ENCODE results near the gene BPTF.
"Not testable (repeated sequence)": the region's sequence is repeated elsewhere in the genome, so short reads cannot be mapped to it uniquely, and the experiment has no call there.

The BPTF gene

DNA sequence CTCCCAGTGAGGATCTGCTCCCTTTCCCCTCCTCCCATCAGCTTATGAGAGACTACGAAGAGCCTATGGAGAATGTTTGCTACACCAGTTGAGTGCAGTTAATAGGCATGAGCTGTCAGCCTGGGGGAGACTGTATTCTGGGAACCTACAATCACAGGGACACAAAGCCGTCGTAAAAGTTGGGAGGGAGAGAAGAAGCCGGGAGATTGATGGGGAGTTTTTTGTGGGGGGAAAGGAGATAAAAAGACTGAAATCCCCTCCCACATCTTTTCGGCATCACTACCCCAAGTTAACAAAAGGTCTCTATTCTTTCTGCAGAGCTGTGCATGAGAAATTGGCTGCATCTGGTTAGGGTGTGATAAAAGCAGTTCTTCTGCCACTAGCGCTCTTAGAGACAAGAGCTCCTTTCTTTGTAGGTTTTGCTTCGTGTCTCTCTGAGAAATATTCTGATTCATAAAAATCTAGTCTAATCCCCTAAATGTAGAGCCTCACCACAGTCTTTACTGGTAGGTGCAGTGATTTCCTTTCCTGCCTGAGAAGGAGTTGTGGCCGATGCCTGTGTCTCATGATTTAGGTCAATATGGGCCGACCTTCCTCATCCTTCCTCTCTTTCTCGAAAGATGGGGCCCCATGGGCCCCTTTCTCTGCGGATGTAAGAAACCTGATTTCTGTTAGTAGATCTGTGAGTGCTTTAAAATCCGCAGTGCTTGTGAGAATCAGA lies 77.4 kb downstream of the BPTF start:
- Histone ChIP-seq H3K36me3 (ENCODE audit: control insufficient read depth in 1 of 2, insufficient read depth in 2 of 2, low read length in 2 of 2) (peaks cover 18 to 52% of the 10 kb centered on the region in 2 donors), H3K27me3 (ENCODE audit: low read depth, low read length) (no peaks in the 10 kb centered on the region), H3K4me3 (ENCODE audit: low read depth in 1 of 2, low read length in 2 of 2) (no peak overlapping the region), H3K4me1 (ENCODE audit: control insufficient read depth in 1 of 2, insufficient read depth in 2 of 2, low read length in 2 of 2) (no peaks in the 10 kb centered on the region), H3K27ac (ENCODE audit: low read length) (no peak overlapping the region), H3K9me3 (ENCODE audit: control insufficient read depth in 1 of 2, low read length in 2 of 2) (no peaks in the 10 kb centered on the region)

DNA sequence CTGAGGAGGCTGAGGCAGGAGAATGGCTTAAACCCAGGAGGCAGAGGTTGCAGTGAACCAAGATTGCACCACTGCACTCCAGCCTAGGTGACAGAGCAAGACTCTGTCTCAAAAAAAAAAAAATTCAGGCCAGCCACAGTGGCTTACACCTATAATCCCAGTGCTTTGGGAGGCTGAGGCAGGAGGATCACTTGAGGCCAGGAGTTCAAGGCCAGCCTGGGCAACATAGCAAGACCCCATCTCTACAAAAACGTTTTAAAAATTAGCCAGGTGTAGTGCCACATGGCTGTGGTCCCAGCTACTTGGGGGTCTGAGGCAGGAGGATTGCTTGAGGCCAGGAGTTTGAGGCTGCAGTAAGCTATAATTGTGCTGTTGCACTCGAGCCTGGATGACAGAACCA lies 80.0 kb downstream of the BPTF start:
- H3K36me3 ChIP-seq (ENCODE audit: control insufficient read depth in 1 of 2, insufficient read depth in 2 of 2, low read length in 2 of 2), result peaks cover 21 to 61% of the 10 kb centered on the region in 2 donors
- not testable (repeated sequence) for H3K4me3 ChIP-seq (ENCODE audit: low read depth in 1 of 2, low read length in 2 of 2); H3K4me1 ChIP-seq (ENCODE audit: control insufficient read depth in 1 of 2, insufficient read depth in 2 of 2, low read length in 2 of 2); H3K9me3 ChIP-seq (ENCODE audit: control insufficient read depth in 1 of 2, low read length in 2 of 2); H3K27me3 ChIP-seq (ENCODE audit: low read depth, low read length); H3K27ac ChIP-seq (ENCODE audit: low read length)

DNA sequence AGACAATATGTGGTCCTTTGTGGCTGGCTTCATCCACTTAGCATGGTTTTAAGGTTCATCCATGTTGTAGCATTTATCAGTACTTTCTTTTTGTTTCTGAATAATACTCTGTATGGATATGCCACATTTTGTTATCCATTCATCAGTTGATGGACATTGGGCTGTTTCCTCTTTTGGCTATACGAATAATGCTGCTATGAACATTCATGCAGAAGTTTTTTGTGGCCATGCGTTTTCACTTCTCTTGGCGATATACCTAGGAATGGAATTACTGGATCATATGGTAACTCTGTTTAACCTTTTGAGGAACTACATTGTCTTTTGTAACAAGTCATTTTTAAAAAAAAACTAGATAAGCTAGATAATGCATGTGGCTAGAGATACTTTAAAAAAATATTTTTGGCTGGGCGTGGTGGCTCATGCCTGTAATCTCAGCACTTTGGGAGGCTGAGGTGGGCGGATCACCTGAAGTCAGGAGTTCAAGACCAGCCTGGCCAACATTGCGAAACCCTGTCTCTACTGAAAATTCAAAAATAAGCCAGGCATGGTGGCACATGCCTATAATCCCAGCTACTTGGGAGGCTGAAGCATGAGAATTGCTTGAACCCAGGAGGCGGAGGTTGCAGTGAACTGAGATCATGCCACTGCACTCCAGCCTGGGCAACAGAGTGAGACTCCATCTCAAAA lies 85.0 kb downstream of the BPTF start:
- H3K4me1 ChIP-seq (ENCODE audit: control insufficient read depth in 1 of 2, insufficient read depth in 2 of 2, low read length in 2 of 2); H3K4me3 ChIP-seq (ENCODE audit: low read depth in 1 of 2, low read length in 2 of 2); H3K27ac ChIP-seq (ENCODE audit: low read length); H3K9me3 ChIP-seq (ENCODE audit: control insufficient read depth in 1 of 2, low read length in 2 of 2); H3K27me3 ChIP-seq (ENCODE audit: low read depth, low read length): not testable (repeated sequence)
- H3K36me3 ChIP-seq (ENCODE audit: control insufficient read depth in 1 of 2, insufficient read depth in 2 of 2, low read length in 2 of 2), result peaks cover 36 to 56% of the 10 kb centered on the region in 2 donors

DNA sequence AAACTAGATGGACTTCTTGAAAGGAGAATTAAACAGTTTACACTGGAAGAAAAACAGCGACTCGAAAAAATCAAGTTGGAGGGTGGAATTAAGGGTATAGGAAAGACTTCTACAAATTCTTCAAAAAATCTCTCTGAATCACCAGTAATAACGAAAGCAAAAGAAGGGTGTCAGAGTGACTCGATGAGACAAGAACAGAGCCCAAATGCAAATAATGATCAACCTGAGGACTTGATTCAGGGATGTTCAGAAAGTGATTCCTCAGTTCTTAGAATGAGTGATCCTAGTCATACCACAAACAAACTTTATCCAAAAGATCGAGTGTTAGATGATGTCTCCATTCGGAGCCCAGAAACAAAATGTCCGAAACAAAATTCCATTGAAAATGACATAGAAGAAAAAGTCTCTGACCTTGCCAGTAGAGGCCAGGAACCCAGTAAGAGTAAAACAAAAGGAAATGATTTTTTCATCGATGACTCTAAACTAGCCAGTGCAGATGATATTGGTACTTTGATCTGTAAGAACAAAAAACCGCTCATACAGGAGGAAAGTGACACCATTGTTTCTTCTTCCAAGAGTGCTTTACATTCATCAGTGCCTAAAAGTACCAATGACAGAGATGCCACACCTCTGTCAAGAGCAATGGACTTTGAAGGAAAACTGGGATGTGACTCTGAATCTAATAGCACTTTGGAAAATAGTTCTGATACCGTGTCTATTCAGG lies 85.9 kb downstream of the BPTF start:
- no peaks in the 10 kb centered on the region for H3K9me3 ChIP-seq (ENCODE audit: control insufficient read depth in 1 of 2, low read length in 2 of 2)
- no peaks in the 10 kb centered on the region for H3K4me1 ChIP-seq (ENCODE audit: control insufficient read depth in 1 of 2, insufficient read depth in 2 of 2, low read length in 2 of 2)
- H3K27me3 ChIP-seq (ENCODE audit: low read depth, low read length), result no peaks in the 10 kb centered on the region
- no peak overlapping the region for H3K27ac ChIP-seq (ENCODE audit: low read length)
- H3K36me3 ChIP-seq (ENCODE audit: control insufficient read depth in 1 of 2, insufficient read depth in 2 of 2, low read length in 2 of 2), result peaks cover 39 to 51% of the 10 kb centered on the region in 2 donors
- no peak overlapping the region for H3K4me3 ChIP-seq (ENCODE audit: low read depth in 1 of 2, low read length in 2 of 2)

DNA sequence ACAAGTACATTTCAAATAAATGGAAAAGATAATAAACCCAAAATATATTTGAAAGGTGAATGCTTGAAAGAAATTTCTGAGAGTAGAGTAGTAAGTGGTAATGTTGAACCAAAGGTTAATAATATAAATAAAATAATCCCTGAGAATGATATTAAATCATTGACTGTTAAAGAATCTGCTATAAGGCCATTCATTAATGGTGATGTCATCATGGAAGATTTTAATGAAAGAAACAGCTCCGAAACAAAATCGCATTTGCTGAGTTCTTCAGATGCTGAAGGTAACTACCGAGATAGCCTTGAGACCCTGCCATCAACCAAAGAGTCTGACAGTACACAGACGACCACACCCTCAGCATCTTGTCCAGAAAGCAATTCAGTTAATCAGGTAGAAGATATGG lies 86.8 kb downstream of the BPTF start:
- H3K4me1 ChIP-seq (ENCODE audit: control insufficient read depth in 1 of 2, insufficient read depth in 2 of 2, low read length in 2 of 2), result no peaks in the 10 kb centered on the region

DNA sequence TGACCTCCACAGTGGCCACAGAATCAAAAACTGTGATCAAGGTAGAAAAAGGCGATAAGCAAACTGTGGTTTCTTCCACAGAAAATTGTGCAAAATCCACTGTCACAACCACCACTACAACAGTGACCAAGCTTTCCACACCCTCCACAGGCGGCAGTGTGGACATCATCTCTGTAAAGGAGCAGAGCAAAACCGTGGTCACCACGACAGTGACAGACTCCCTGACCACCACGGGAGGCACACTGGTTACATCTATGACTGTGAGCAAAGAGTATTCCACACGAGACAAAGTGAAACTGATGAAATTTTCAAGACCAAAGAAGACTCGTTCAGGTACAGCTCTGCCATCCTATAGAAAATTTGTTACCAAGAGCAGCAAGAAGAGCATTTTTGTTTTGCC lies 87.4 kb downstream of the BPTF start:
- no peaks in the 10 kb centered on the region for H3K4me1 ChIP-seq (ENCODE audit: control insufficient read depth in 1 of 2, insufficient read depth in 2 of 2, low read length in 2 of 2)
- no peaks in the 10 kb centered on the region for H3K9me3 ChIP-seq (ENCODE audit: control insufficient read depth in 1 of 2, low read length in 2 of 2)
- no peak overlapping the region for H3K27ac ChIP-seq (ENCODE audit: low read length)
- H3K36me3 ChIP-seq (ENCODE audit: control insufficient read depth in 1 of 2, insufficient read depth in 2 of 2, low read length in 2 of 2), result peaks cover 39 to 45% of the 10 kb centered on the region in 2 donors
- H3K4me3 ChIP-seq (ENCODE audit: low read depth in 1 of 2, low read length in 2 of 2), result no peak overlapping the region
- no peaks in the 10 kb centered on the region for H3K27me3 ChIP-seq (ENCODE audit: low read depth, low read length)

More for the DNA sequence above, 86.8 kb downstream of the BPTF start:
- no peaks in the 10 kb centered on the region for H3K9me3 ChIP-seq (ENCODE audit: control insufficient read depth in 1 of 2, low read length in 2 of 2)
- no peaks in the 10 kb centered on the region for H3K27me3 ChIP-seq (ENCODE audit: low read depth, low read length)
- no peak overlapping the region for H3K27ac ChIP-seq (ENCODE audit: low read length)
- H3K4me3 ChIP-seq (ENCODE audit: low read depth in 1 of 2, low read length in 2 of 2), result no peak overlapping the region
- peaks cover 39 to 46% of the 10 kb centered on the region in 2 donors for H3K36me3 ChIP-seq (ENCODE audit: control insufficient read depth in 1 of 2, insufficient read depth in 2 of 2, low read length in 2 of 2)

DNA sequence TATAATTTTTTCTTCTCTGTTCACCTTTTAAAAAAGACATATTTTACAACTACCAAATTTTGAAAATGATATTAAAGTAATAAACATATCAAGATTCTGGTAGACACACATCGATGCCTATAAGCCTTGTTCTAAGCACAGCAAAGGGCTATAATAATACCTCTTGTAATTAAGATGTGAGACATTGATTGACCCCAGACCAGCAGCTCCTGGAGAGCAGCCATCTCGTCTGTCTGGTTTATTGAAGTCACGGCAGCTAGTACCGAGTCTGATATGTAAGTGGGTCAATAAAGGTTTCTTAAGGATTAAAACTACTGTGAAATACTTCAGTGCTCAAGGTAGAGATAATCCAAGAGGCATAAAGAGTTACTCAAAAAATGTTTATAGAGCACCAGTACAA lies 94.9 kb downstream of the BPTF start:
- H3K4me1 ChIP-seq (ENCODE audit: control insufficient read depth in 1 of 2, insufficient read depth in 2 of 2, low read length in 2 of 2), result no peaks in the 10 kb centered on the region
- H3K36me3 ChIP-seq (ENCODE audit: control insufficient read depth in 1 of 2, insufficient read depth in 2 of 2, low read length in 2 of 2), result peaks cover 16 to 17% of the 10 kb centered on the region in 2 donors
- no peak overlapping the region for H3K4me3 ChIP-seq (ENCODE audit: low read depth in 1 of 2, low read length in 2 of 2)
- no peak overlapping the region for H3K27ac ChIP-seq (ENCODE audit: low read length)
- H3K27me3 ChIP-seq (ENCODE audit: low read depth, low read length), result no peaks in the 10 kb centered on the region
- H3K9me3 ChIP-seq (ENCODE audit: control insufficient read depth in 1 of 2, low read length in 2 of 2), result no peaks in the 10 kb centered on the region

DNA sequence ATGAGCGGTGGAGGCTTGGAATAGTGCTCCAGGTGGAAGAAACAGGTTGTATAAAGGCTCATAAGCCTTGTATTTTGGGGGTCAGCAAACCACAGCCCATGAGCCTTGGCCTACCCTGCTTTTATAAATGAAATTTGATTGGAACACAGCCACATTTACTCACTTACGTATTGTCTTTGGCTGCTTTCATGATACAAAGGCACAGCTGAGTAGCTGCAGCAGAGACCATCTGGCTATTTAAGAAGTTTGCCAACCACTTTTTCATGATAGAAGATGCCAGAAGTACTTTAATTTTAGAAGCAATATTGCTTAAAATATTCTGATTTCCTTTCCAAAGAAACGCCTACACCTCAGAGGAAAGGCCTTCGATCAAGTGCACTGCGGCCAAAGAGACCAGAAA lies 97.2 kb downstream of the BPTF start:
- Histone ChIP-seq H3K4me3 (ENCODE audit: low read depth in 1 of 2, low read length in 2 of 2) (no peak overlapping the region), H3K27me3 (ENCODE audit: low read depth, low read length) (no peaks in the 10 kb centered on the region), H3K27ac (ENCODE audit: low read length) (no peak overlapping the region), H3K4me1 (ENCODE audit: control insufficient read depth in 1 of 2, insufficient read depth in 2 of 2, low read length in 2 of 2) (no peaks in the 10 kb centered on the region), H3K36me3 (ENCODE audit: control insufficient read depth in 1 of 2, insufficient read depth in 2 of 2, low read length in 2 of 2) (peaks cover 13 to 25% of the 10 kb centered on the region in 2 donors), H3K9me3 (ENCODE audit: control insufficient read depth in 1 of 2, low read length in 2 of 2) (no peaks in the 10 kb centered on the region)

DNA sequence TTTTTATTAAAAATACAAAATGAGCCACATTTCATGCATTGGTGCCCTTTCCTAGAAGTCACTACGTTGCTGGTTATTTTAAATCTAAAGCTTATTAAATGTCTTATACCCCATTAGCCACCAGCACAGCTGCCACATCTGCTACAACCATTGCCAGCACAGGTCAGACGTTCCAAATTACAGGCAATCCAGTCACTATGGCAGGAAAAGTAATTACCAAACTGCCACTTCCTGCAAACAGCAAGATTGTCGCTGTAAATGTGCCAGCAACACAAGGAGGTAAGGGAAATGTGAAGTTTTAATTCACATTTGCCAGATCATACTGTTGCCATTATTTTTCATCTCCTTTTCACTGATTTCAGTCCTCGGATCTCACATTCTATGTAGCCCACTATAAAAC lies 103.5 kb downstream of the BPTF start:
- H3K9me3 ChIP-seq (ENCODE audit: control insufficient read depth in 1 of 2, low read length in 2 of 2); H3K27ac ChIP-seq (ENCODE audit: low read length); H3K4me1 ChIP-seq (ENCODE audit: control insufficient read depth in 1 of 2, insufficient read depth in 2 of 2, low read length in 2 of 2); H3K27me3 ChIP-seq (ENCODE audit: low read depth, low read length); H3K4me3 ChIP-seq (ENCODE audit: low read depth in 1 of 2, low read length in 2 of 2): not testable (repeated sequence)
- H3K36me3 ChIP-seq (ENCODE audit: control insufficient read depth in 1 of 2, insufficient read depth in 2 of 2, low read length in 2 of 2), result peaks cover 21 to 57% of the 10 kb centered on the region in 2 donors

DNA sequence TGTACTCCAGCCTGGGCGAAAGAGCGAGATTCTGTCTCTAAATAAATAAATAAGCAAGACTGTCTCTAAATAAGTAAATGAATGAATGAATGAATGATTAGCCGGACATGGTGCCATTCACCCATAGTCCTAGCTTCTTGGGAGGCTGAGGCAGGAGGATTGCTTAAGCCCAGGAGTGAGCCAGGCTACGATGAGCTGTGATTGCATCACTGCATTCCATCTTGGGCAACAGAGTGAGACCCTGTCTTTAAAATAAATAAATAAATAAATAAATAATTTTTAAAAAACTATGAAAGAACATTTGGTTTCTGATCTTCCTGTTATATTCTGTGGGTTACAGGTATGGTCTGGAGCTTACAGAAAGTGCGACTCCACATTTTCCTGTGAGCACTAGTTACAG lies 105.9 kb downstream of the BPTF start:
- no peaks in the 10 kb centered on the region for H3K4me1 ChIP-seq (ENCODE audit: control insufficient read depth in 1 of 2, insufficient read depth in 2 of 2, low read length in 2 of 2)
- H3K27ac ChIP-seq (ENCODE audit: low read length), result no peak overlapping the region
- no peaks in the 10 kb centered on the region for H3K9me3 ChIP-seq (ENCODE audit: control insufficient read depth in 1 of 2, low read length in 2 of 2)
- H3K4me3 ChIP-seq (ENCODE audit: low read depth in 1 of 2, low read length in 2 of 2), result no peak overlapping the region
- H3K27me3 ChIP-seq (ENCODE audit: low read depth, low read length), result no peaks in the 10 kb centered on the region
- H3K36me3 ChIP-seq (ENCODE audit: control insufficient read depth in 1 of 2, insufficient read depth in 2 of 2, low read length in 2 of 2), result peaks cover 30 to 70% of the 10 kb centered on the region in 2 donors

DNA sequence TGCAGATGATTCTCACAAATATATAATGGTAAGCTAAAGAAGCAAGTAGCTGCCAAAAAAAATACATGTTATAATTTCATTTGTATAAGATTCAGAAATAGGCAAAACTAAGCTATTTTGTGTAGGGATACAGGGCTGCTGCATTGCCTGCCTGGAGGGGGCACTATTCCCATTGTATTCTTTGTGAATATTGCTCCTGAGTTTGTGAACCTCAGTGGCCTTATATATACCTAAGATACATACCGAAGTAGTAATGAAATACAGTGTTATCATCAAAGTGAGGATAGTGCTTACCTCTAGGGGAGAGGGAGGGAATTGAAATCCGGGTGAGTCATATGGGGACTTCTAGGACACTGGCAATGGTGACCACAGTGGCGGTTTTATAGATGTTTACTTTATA lies 117.5 kb downstream of the BPTF start:
- Histone ChIP-seq H3K4me1 (ENCODE audit: control insufficient read depth in 1 of 2, insufficient read depth in 2 of 2, low read length in 2 of 2) (no peaks in the 10 kb centered on the region), H3K27me3 (ENCODE audit: low read depth, low read length) (no peaks in the 10 kb centered on the region), H3K27ac (ENCODE audit: low read length) (no peak overlapping the region), H3K9me3 (ENCODE audit: control insufficient read depth in 1 of 2, low read length in 2 of 2) (no peaks in the 10 kb centered on the region), H3K36me3 (ENCODE audit: control insufficient read depth in 1 of 2, insufficient read depth in 2 of 2, low read length in 2 of 2) (peaks cover 65 to 87% of the 10 kb centered on the region in 2 donors), H3K4me3 (ENCODE audit: low read depth in 1 of 2, low read length in 2 of 2) (no peak overlapping the region)
